Measurements from ENCODE around the gene PTGDS. TPM values are rescaled to one million over a fixed set of nuclear protein-coding genes. Genes with fewer than 3 reads are reported as not detected.
A peak's percentile ranks its signal among the peaks of the same experiment; 100 is the strongest.

Gene PTGDS
- total RNA-seq, 1 donor from 2014 or later = 0.26 TPM

DNA sequence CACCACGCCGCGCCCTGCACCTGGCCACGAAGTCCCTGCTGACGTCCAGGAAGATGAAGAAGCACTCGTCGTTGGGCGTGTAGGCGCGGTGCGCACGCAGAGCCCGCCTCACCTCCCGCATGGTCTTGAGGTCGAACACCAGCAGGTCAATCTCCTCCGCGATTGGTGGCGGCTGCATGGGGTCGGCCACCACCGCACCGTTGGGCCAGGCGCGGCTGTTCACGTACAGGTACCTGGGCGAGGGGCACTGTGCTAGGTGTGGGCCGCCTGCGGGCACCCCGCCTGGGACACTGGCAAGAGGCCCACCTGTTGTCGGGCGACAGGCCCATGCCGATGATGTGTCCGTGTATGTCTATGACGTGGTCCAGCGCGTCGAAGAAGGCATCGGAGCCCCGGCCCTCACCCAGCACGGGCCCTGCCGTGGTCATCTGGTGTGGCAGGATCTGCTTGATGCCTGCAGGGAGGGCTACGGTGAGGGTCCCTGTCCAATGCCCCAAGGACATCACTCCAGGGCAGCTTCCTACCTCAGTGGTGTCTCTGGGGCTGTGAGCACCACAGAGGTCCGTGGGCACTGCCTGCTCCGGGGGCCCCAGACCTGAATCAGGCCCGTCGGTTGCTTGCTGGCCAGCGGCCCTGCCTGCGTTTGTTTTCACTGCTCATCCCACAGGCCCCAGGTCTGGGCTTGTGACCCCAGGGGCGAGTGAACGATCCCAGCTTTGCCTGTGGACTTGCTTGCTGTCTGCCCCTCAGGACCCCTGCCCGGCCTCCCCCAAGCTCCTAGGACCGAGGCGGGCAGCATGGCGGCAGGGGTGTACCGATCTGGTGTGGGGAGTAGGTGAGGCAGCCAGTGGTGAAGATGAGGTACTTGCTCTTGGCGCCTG lies 35.8 kb upstream of the PTGDS start:
- TF ChIP-seq, protein P1, sequence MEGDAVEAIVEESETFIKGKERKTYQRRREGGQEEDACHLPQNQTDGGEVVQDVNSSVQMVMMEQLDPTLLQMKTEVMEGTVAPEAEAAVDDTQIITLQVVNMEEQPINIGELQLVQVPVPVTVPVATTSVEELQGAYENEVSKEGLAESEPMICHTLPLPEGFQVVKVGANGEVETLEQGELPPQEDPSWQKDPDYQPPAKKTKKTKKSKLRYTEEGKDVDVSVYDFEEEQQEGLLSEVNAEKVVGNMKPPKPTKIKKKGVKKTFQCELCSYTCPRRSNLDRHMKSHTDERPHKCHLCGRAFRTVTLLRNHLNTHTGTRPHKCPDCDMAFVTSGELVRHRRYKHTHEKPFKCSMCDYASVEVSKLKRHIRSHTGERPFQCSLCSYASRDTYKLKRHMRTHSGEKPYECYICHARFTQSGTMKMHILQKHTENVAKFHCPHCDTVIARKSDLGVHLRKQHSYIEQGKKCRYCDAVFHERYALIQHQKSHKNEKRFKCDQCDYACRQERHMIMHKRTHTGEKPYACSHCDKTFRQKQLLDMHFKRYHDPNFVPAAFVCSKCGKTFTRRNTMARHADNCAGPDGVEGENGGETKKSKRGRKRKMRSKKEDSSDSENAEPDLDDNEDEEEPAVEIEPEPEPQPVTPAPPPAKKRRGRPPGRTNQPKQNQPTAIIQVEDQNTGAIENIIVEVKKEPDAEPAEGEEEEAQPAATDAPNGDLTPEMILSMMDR (IDR thresholded peaks at IDR 0.05; ENCODE audit: insufficient read depth, low read length, severe bottlenecking) = no peak
- FAIRE-seq = no peak
- H3K27me3 ChIP-seq (ENCODE audit: control insufficient read depth, insufficient read depth, low read length) = no peaks in the 10 kb centered on the region
- peaks cover 21% of the 10 kb centered on the region for H3K36me3 ChIP-seq (ENCODE audit: control insufficient read depth, insufficient read depth, low read length)
- DNase-seq (ENCODE audit: low read depth) = no peak
- no peak overlapping the region for H3K4me3 ChIP-seq (ENCODE audit: low read depth, low read length)

DNA sequence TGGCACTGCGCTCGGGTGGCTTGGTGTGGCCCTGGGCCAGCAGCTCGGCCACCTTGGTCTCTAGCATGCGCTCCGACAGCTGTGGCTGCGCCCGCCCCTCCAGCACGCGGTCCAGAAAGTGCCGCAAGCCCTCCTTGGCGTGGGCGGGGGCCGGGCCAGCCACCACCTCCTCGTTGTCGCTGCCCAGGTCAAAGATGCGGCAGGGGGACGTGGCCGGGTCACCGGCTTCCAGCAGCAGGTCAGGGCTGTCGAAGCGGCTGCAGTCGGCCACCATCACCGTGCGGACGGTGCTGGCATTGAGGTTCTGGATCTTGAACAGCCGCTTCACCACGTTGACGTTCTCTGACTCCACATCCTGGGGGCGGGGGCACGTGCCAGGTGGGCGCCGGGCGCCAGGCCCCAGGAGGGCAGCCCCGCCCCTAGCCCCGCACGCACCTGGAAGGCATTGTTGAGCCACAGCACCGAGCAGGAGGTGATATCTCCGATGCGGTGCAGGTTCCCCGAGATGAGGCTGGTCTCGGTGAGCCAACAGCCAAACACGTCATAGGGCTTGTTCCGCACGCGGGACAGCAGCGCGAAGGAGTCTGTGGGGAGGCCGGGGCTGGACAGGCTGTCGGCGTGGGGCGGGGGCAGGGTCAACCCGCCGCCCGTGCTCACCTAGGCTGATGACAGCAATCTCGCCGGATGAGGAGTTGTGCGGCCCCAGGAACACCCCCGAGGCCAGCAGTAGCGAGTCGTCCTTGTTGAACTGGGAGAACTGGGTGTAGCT lies 35.0 kb upstream of the PTGDS start:
- TF ChIP-seq, protein P1 (IDR thresholded peaks at IDR 0.05; ENCODE audit: insufficient read depth, low read length, severe bottlenecking) = no peak
- H3K4me3 ChIP-seq (ENCODE audit: low read depth, low read length) = no peak overlapping the region
- H3K27me3 ChIP-seq (ENCODE audit: control insufficient read depth, insufficient read depth, low read length) = no peaks in the 10 kb centered on the region
- peaks cover 21% of the 10 kb centered on the region for H3K36me3 ChIP-seq (ENCODE audit: control insufficient read depth, insufficient read depth, low read length)
- FAIRE-seq = no peak
- DNase-seq (ENCODE audit: low read depth) = no peak

DNA sequence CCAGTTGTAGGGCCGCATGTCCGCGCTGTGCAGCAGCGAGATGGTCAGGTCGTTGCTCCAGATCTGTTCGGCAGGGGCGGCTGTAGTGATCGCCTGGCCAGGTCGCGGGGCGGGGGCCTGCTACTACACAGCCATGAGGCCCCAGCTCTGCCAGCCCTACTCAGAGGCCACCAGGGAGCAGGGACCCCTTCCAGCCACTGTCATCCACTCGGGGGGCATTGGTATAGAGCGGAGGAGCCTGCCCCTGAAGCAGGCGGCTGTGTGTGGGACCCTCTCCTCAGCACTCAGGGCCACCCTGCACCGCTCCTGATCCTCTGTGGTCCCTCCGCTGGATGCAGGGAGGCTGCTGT lies 34.4 kb upstream of the PTGDS start:
- Histone ChIP-seq H3K27me3 (ENCODE audit: control insufficient read depth, insufficient read depth, low read length) (no peaks in the 10 kb centered on the region), H3K4me3 (ENCODE audit: low read depth, low read length) (no peak overlapping the region), H3K36me3 (ENCODE audit: control insufficient read depth, insufficient read depth, low read length) (peaks cover 21% of the 10 kb centered on the region)
- no peak for FAIRE-seq
- TF ChIP-seq, protein P1 (IDR thresholded peaks at IDR 0.05; ENCODE audit: insufficient read depth, low read length, severe bottlenecking) = no peak
- no peak for DNase-seq (ENCODE audit: low read depth)

DNA sequence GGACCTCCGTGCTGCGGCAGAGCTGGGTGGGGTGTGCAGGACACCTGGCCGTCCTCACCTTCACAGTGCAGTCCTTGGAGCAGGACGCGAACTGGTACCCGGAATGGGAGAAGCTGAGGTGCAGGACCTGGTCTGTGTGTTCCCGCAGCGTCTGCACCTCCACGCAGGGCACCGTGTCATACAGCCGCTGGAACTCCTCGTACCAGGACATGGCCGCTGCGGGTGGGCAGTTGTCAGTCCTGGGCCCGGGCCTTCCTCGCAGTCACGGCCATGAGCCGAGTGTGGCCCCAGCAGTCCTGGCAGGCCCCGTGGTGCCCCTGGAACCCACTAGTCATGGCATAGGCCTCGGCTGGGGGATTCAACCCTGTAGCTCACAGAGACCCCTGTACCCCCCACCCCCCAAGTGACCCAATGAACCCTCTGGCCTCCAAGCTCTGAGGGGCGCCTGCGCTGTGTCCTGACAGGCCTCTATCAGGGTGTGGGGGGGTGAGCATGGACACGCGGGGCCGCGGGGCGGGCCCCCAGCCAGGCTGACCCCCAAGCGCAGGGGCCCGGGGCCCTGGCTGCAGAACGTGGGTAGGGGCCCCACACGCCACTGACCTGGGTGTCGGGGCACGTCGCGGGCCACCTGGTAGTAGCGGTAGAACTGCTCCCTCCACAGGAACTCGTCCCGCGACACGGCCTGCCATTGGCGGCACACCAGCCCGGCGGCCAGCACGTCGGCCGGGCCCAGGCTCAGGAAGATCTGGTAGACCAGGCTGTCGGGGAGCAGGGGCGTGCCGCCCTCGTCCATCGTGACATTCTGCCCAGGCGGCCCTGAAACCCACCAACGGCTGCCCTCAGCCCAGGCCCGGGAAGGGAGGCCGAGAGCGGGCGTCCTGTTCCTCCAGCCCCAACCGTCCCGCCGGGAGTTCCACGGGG lies 33.8 kb upstream of the PTGDS start:
- Histone ChIP-seq H3K4me3 (ENCODE audit: low read depth, low read length) (peak overlapping the region; percentile 84), H3K36me3 (ENCODE audit: control insufficient read depth, insufficient read depth, low read length) (peaks cover 21% of the 10 kb centered on the region), H3K27me3 (ENCODE audit: control insufficient read depth, insufficient read depth, low read length) (no peaks in the 10 kb centered on the region)
- FAIRE-seq = no peak
- no peak for DNase-seq (ENCODE audit: low read depth)
- TF ChIP-seq, protein P1 (IDR thresholded peaks at IDR 0.05; ENCODE audit: insufficient read depth, low read length, severe bottlenecking) = no peak

DNA sequence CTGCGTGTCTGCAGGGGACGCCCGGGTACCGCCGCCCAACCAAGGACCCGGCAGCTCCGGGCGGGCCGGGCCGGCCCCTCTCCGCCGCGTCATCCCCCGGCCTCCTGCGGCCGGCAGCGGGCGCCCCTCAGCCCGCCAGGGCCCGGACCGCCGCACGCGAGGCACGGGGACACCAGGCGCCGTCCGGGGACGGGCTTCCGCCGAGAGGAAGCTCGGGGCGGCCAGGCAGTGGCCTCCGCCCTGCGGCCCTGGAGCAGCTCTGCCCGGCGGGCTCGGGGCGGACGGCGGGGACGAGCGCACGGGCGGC lies 33.1 kb upstream of the PTGDS start:
- no peaks in the 10 kb centered on the region for H3K27me3 ChIP-seq (ENCODE audit: control insufficient read depth, insufficient read depth, low read length)
- H3K36me3 ChIP-seq (ENCODE audit: control insufficient read depth, insufficient read depth, low read length) = peaks cover 21% of the 10 kb centered on the region
- FAIRE-seq (no peak), DNase-seq (ENCODE audit: low read depth) (no peak)
- TF ChIP-seq, protein P1 (IDR thresholded peaks at IDR 0.05; ENCODE audit: insufficient read depth, low read length, severe bottlenecking) = no peak
- H3K4me3 ChIP-seq (ENCODE audit: low read depth, low read length) = peak overlapping the region; percentile 84
